Stimulated activated CD4-positive, alpha-beta T cell treated with anti-CD3 and anti-CD28 coated beads, Interleukin-4, amount 100 ng/mL, for 24 hours (primary cell): Measurements from ENCODE around the gene WHAMM.
"Not testable (repeated sequence)": the region's sequence is repeated elsewhere in the genome, so short reads cannot be mapped to it uniquely, and the experiment has no call there.

Experiments used
- DNase-seq: peaks from one replicate; pipeline ENCODE4 v3.0.0-alpha.2; 2020

The WHAMM gene

DNA sequence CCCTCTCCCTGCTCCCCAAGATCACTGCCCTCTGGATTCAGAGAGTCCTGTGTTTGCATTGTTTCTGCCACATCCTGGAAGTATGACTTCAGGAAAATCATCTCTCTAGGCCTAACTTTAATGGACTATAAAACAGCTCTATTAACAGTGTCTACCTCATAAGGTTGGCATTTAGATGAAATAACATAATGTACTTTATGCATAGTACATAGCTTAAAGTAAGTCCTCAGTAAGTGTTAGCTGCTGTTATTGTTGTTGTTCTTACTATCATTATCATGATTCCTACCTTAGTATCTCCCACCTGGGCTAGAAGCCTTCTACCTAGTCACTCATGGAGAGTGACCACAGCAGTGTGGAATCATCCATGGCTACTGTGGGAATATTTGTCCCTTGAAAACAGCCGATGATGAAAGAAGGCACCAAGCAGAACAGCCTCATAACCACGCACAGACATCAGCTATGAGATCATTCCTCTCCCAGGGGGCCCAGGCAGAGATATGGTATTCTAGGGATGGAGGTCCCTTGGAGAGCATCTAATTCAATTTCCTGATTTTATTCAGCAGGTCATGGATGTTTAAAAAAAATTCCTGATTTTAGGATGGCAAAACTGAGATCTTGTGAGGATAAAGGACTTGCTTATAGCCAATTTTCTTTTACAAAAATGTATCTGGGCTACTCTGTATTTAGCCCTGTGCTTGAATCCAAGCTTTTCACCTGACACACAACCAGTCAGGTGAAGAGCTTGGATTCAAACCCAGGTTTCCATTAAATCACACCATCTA is 5.4 kb upstream of the WHAMM start:
- DNase-seq = no peak

DNA sequence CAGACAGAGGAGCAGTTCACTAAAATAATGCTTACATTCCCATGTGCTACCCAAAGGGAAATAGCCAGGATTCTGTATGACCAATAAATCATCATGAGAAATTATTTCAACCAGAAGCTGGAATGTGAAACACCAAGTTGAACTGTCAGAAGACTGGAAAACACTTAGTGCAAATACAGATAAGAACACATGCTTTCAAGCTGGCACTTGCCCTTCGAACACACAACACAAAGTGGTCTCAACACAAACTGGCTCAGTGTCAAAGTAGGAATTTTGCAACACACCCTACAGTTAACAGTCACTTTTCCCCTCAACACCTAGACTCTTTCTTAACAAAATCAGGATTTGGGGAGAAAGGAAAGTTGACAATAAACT is 4.9 kb upstream of the WHAMM start:
- no peak for DNase-seq

DNA sequence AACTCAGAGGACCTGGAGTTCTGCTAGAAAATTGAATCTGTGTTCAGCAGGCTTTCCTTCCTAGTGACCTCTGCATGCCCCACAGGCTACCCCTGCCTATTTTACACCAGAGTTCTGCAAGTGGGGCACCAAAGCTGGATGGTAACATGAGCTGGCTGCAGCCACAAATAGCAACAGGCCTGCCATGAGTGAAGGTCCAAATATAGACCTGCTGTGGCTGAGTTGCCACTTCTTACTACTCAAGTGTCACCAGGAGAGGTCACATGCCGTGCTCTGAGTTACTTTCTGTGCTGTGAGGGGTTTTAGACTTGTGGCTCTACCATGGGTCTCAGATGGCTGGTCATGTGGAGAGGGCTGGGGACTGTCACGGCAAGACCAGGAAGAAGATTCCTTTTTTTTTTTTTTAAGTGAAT is 3.4 kb upstream of the WHAMM start, which contains the start of gene FSD2:
FSD2 (minus strand) TSS at position 76 of the 413 bp plus-strand sequence. CDS start 18,679 bp downstream, outside the sequence.
- no peak for DNase-seq

DNA sequence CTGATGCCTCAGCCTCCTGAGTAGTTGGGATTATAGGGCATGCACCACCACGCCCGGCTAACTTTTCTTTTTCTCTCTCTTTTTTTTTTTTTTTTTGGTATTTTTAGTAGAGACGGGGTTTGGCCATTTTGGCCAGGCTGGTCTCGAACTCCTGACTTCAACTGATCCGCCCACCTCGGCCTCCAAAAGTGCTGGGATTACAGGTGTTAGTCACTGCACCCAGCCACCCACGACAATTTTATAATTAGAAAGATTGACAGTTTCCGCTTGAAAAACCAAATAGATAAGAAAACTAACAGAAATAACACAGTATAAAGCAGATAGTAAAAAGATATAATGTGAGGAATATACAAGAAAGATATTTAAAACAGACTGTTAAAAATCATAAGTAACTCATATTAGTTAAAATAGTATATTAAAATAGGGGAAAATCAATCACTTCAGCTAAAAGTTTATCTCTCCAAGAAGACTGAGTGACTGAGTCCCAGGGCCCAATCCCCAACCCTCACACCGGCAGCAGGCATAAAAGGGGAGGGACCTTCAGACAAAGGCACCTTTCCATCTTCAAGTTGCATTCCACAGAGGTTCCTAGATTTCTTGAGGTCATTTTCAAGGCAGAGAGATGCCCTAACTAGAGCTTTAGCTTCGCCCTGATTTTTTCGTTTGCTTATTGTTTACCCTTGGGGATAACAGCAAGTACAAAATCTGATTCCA is 1.4 kb upstream of the WHAMM start:
- no peak for DNase-seq

DNA sequence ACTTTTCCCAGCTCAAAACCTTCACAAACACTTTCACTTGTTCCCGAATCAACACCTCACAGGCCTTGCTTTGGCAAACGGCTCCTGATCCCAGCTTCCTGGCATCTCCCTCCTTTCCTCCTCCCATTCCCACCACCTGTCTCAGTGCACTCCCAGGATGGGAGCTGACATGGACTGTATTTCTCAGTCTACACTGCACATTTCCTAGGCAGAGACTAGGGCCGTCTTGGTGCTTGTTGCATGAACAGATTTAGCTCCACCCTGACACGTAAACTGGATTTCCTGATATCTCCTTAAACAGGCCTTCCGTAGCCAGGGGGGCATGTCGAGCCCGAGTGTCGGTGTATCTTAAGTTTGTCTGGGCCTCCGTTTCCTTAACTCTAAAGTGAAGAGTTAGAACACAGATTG is 790 bp upstream of the WHAMM start:
- no peak for DNase-seq

DNA sequence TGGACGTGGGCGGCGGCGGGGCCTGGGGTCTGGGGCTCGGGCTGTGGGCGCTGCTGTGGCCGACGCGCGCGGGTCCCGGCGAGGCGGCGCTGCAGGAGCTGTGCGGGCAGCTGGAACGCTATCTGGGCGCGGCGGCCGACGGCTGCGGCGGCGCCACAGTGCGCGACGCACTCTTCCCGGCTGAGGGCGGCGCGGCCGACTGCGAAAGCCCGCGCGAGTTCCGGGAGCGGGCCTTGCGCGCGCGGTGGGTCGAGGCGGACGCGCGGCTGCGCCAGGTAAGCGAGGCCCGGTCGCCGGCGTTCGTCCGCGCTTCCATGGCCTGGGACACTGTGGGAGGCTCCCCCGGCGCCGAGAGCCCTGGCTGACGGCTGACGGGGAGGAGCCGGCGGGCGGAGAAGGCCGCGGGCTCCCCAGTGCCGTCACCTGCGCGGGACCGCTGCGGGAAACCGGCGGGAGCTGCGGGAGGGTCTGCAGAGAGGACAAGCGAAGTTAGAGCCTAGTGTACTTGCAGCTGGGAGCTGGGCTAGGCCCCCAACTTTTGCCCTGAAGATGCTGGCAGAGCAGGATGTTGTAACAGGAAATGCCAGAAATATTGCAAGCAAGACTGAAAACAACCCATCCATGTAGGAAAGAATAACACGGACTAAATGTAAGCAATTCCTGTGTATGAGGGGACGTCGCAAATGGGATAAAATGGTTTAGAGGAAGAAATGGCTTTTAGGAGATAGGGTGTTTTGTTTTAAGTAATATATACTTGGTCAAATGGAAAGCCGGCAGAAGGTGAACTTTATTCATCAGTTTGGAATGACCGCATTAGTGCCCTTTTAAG is 847 bp downstream of the WHAMM start:
- peak; percentile 19 for DNase-seq

DNA sequence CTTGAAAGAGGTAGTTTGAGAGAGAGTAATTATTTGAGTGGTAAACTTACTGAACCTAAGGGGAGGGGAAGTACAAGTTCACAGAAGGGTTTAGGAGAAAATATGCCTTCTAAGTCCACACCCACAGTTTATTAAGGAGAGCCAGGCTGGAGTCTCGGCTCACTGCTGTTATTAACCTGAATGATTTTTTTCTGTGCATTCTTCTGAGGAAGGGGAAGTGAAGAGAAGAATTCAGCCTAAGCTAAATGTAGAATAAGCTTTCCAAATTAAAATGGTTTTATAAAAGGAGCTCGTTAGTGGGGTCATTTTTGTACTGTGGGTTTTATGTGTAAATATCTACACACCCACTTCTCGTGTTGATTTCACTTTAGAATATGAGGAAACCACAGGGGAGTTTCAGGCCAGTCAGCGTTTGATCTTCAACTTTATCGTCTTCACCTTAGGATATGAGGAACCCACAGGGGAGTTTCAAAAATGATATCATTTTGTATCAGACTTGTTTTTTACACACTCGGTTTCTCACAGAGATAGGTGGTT is 1.5 kb downstream of the WHAMM start:
- DNase-seq = peak; percentile 62

DNA sequence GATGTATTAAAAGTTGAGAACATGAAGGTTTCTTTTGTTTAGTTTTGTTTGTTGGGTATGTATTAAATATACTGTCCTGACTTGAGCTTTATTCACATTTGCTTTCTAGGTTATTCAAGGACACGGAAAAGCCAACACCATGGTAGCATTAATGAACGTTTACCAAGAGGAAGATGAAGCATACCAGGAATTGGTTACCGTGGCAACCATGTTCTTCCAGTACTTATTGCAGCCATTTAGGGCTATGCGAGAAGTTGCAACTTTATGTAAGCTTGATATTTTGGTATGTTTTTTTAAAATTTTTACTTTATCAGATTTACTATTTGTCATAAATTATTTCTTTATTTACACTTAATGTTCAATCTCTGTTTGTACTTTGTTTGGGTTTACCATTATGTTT is 3.6 kb downstream of the WHAMM start:
- no peak for DNase-seq

DNA sequence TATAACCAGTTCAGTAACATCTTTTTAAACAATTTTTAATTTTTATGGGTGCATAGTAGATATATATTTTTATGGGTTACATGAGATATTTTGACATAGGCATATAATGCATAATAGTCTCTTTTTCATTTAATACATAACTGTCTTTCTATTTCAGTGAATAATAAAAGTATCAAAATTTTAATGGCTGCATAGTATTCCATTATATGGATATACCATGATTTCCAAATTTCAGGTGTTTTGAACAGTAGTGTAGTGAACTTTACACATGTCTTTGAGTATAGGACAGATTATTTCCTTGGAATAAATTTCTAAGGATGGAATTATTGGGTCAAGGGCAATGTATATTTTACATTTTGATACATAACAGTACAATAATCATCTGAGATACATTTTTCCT is 10.7 kb downstream of the WHAMM start:
- no peak for DNase-seq

DNA sequence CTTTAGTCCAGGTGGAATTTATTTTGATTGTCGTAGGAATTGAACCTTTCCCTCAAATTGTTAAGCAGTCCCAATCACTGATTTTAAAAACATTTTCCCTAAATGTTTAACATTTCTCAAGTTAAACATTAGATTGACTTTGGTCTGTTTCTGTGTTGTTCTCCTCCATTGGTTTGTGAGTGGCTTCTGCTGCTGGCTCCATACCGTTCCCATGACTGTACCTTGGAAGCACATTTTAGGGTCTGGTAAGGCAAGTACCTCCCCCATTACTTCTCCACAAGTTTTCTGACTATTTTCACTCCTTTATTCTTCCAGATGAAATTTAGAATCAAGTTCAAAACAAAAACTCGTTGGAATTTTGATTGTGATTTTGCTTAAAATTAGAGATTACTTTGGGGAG is 12.0 kb downstream of the WHAMM start:
- DNase-seq = not testable (repeated sequence)

DNA sequence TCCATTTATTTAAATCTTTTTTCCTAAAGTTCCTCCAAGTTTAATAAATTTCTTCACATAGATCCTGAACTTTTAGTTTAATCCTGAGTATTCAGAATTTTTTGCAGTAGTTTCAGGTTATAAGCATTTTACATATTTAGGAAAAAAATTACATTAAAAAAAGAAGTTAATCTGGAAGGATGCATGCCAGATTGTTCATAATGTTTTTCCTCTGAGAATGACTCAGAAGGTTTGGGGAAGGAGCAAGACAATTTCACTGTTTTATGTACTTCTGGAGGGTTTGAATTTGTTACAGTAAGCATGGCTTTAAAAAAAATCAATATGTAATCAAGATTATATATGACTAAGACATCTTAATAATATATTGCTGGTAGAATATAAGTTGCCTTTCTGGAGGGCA is 12.4 kb downstream of the WHAMM start:
- DNase-seq = not testable (repeated sequence)

DNA sequence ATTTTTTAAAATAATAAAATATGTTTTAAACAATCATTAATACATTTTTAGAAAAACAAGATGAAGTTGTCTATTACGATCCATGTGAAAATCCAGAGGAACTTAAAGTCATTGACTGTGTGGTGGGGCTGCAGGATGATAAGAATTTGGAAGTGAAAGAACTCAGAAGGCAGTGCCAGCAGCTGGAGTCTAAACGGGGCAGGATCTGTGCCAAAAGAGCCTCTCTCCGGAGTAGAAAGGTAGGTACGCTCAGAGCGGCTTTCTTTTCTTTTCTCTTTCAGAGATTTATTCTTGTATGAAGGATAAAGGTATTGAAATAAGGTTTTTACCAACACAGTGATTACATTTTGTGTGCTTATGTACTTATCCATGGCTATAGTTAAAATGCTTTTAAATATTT is 13.6 kb downstream of the WHAMM start:
- DNase-seq = no peak

DNA sequence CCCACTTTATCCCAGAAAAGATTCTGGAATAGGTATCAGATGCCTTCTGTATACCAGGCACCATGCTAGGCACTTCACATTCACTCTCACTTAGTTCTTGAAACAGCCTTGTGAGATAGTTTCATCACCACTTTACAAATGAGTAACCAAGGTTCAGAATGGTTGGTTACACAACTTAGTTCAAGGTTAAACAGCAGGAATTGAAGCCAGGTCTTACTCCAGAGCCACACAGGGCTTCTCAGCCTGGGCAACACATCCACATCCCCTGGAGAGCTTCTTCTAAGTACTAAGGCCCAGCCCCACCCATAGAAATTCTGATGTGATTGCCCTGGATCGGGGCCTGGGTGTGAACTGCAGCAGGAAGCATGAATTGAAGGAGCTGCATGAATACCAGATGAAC is 18.6 kb downstream of the WHAMM start:
- DNase-seq = no peak

DNA sequence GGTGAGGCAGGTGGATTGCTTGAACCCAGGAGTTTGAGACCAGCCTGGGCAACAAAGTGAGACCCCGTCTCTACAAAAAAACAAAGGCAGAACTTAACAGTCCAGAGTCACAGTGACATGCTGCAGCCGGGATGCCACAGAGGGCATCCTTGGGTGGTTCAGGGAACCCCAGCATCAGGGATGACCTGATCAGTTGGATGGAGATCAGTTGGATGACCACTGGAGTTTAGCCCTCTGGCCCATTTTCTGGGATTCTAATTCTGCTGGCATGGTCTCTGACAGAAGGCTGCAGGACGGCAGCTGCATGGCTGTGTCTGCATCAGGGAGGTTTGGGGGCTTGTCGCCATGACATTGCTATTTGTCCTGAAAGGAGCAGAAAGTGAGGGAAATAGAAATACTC is 19.8 kb downstream of the WHAMM start:
- DNase-seq = no peak

DNA sequence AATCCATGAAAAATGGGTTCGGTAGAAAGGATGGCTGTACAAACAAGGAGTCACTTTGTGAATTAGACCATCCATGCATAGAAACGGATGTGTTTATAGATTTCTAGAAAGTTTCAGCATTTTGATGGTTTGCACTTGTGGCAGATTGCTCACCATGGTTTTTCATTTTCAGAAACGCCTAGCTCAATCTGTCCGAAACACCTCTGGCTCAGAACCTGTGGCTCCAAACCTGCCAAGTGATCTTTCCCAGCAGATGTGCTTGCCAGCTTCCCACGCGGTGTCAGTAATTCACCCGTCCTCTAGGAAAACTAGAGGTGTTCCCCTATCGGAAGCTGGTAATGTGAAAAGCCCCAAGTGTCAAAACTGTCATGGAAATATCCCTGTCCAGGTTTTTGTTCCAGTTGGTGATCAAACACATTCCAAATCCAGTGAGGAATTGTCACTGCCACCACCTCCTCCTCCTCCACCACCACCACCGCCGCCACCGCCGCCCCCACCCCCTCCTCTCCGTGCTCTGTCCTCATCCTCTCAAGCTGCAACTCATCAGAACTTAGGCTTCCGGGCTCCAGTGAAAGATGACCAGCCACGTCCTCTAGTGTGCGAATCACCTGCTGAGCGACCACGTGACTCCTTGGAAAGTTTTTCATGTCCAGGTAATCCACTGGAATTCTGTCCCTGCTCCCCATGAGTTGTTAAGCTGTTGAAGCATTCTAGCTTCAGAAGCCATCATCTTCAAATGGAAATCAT is 21.2 kb downstream of the WHAMM start:
- DNase-seq = no peak

DNA sequence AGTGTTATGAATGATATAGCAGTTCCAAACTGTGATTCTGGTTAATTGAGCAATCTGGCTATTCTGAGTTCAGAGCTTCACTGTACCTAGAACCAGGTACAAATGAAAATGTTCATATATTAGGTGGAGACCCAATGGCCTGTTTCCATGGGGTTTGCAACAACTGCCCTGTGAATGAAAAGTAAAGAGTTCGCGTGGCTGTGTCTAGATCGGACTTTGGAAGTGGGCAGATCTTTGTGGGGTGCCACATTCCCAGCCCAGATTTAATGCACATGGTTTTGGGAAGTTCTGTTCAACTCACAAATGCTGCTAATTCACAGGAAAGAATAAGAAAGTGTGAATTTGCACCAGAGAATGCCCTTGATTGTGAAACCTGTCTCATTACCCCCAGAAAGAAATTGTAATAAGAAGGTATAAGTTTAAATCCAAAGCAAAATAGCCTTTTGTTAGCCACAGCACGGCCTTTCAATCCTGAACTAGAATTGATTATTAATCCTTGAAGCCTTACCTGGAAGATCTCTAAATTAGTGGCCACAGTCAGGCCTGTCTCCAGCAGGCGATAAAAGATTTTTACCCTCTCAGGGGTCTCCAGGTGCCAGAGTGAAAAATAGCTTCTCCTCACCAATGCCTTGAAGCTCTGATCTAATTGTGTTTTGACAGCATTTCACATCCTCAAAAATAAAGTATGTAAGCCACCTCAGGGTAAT is 22.6 kb downstream of the WHAMM start:
- DNase-seq = no peak

DNA sequence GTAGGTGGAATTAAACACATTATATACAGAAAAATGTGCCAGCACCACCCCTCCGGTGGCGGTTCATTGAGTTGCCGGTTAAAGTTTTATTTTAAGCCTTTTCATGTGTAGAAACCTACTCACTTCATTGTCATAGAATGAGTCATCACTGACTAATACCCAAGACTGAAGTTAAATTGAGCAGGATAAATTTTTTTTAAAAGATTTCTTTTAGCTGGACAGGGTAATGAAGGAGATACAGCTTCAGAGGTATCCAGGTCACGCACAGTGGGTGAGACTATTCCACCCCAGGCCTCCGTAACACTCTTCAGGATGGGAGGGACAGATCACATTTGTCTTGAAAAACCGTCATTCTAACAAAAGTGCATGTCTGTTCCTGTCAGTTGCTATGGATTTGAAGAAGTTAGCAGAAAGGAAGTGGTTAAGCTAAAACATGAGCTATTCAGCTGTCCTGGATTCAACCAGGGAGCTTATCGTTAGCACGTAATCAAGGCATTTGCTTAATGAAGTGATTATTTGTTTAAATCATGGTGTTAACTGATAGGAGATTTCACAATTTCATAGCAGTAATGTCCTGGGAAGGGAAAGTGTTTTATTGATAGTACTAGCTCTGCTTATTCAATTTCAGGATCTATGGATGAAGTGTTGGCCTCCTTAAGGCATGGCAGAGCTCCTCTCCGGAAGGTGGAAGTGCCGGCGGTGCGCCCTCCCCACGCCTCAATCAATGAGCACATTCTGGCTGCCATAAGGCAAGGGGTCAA is 23.4 kb downstream of the WHAMM start:
- peak; percentile 58 for DNase-seq

DNA sequence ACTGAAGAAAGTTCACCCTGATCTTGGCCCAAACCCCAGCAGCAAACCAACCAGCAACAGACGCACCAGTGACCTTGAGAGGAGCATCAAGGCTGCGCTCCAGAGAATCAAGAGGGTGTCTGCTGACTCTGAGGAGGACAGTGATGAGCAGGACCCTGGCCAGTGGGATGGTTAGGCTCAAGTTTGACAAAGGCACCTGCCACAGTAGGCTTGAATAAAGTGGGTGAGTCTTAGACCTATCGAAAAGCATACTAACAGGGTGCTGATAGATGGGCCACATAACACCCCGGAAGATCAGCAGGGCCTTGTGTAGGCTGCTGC is 23.9 kb downstream of the WHAMM start:
- DNase-seq = no peak

DNA sequence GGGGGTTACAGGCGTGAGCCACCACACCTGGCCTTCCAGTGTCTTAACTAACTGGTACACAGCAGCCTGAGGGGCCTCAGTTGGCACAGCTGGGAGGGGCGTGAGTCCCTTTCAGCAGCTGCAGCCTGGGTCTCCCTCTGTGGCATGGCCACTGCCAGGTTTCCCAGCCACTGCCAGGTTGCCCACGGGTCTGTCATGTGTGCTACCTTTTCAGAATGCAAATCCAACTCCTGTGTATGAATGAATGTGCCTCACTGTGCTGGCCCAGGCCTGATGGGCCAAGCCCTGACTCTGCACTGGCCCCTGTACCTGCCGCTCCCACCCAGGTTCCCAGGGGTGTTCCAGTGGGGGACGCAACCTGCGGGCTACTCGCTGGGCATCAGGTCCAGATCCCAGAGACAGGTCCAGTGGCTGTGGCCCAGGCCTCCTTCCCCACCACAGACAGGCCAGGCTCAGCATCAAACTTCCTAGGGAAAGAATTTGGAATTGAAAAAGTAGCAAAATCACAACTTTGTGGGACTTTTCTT is 26.0 kb downstream of the WHAMM start:
- no peak for DNase-seq

DNA sequence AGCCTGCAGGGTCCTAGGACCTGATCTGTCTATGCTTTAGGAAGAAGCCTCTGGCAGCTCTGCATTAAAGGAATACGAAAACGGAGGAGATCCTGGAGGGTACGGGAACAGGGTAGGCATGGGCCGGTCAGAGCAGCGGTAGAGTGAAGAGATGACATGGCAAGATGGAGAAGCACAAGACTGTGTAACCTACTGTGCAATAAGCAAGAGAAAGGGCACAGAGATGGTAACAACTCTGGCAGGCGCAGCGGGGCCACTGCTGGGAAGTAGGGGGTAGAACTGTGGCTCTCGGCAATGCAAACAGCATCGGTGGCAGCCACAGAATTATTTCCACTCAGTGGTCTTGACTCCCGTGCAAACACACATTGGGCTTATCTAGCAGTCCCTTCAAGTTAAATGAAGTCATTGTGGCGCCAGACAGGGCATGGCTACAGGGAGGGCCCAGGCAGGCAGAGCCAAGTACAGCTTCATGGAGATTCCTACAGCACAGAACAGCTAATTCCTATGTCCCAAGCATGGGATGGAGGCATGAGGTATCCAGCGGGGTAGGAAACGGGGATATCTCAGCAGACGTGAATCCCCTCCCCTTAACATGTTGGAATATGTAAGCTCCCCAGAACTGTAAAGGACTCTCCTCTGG is 28.8 kb downstream of the WHAMM start:
- DNase-seq = no peak

DNA sequence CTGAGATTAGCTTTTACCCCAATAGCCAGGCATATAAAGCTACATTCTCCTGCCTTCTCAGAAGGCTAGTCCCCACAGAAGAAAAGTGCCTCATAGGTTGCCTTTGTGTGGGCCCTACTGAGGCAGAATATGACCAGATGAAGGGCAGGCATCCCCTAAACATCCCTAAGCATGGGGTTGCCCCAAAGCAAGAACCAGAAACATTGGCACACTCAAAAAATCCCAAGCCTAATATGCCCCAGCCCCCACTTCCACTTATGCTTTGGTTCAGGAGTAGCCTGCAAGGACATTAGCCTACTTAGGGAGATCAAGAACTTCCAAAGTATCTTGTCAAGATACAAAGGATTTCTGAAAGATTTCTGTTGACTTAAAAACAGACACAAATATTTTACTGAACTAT is 29.7 kb downstream of the WHAMM start:
- DNase-seq = no peak
